Caki2 (cell line): Measurements from ENCODE around the gene ZBTB20. TPM values are rescaled to one million over a fixed set of nuclear protein-coding genes. Genes with fewer than 3 reads are reported as not detected.
A peak's percentile ranks its signal among the peaks of the same experiment; 100 is the strongest.

Experiments used
- DNase-seq: peaks from one replicate; pipeline ENCODE4 v3.0.0-alpha.2; 2015; ENCODE audit warnings: low read depth
- in situ Hi-C: cut with HindIII; loops from 2 replicates; pipeline ENCODE4 v1.10.0; 2016; ENCODE audit warnings: low sequenced_read_pairs, low pct_unique_long_range_greater_than_20kb, mixed read lengths
- total RNA-seq: library from RNA; depleted of rRNA; stranded (reverse); fragments of >200 nt; shearing (Covaris generic); gene quantifications from 2 replicates; pipeline ENCODE4 v1.2.3, GENCODE V29; 2014; ENCODE audit warnings: low replicate concordance

Gene ZBTB20
- total RNA-seq, 1 experiment from 2014 or later, result 10.0 TPM

DNA sequence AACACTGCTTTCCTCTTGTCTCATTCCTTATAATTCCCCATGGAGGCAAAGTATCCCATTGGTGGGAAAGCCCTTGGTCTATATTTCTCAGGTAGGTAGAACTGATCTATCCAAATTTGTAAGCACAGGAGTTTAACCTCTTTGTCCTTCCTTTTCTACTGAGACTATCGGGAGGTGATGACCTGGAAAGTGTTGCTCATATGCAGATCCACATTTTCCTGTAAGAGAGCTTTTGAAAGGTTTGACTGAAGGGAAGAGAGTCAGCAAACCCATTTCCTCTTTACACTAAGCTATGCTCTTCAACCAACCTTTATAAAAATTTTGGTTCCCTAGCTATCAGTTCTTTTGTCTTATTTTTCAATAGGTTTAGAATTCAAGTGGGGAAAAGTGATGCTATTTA is 652.6 kb downstream of the ZBTB20 start:
- in situ Hi-C loops, result no loop called here

DNA sequence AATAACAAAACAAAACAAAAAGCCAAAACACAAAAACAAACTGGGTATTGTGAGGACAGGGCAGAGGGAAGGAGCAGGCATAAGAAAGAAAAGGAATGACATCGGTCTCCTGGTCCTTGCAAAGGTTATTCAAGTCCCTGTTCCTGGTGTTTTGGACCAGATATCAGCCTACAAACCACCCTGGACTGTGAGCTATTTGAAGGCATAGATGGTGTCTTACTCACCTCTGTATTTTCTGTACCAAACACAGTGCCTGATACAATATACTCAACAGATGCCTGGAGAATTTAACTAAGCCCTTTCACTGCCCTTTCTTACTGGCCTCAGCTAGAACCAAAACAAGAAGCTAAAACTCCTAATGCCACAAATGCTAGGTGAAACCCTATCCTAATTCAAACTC is 656.3 kb downstream of the ZBTB20 start:
- in situ Hi-C loops, result no loop called here

More for the DNA sequence above, 652.6 kb downstream of the ZBTB20 start:
- no peak for DNase-seq

DNA sequence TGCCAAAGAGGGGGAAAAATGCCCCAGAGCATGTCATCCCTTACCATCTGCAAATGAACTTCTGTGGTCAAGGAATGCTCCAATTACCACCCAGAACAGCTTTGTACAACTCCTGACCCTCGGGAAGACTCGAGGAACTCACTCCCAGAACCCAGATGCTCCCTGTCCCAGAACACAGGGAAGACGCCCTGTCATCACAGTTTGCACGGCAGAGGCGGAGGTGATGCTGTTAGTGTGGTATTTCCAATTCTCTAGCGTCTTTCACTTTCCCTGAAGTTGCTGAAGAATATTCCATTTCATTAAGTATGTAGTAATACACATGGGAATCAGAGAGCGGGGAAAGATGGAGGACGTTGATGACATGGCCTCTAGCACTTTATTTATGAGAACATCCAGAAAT is 659.6 kb downstream of the ZBTB20 start:
- DNase-seq, result no peak
- in situ Hi-C loops, result no loop called here

More for the DNA sequence above, 656.3 kb downstream of the ZBTB20 start:
- no peak for DNase-seq

DNA sequence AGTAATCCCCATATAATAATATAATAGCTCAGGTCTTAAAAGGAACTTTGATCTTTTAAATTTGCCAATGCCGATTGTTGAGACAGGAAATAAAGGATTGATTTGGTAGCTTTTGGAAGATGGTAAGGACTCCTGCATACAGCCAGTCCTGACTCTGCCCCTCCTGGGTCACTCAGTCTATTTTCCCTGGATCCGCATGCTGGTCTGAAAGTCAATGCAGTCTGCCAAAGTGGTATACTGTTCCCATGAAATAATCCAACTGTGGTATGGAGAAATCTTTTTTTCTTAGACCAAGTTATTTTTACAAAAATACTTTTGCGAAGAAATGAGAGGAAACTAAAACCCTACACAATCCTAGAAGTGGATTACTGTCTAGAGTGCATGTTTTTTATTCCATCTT is 662.2 kb downstream of the ZBTB20 start:
- no peak for DNase-seq
- in situ Hi-C loops, result no loop called here

DNA sequence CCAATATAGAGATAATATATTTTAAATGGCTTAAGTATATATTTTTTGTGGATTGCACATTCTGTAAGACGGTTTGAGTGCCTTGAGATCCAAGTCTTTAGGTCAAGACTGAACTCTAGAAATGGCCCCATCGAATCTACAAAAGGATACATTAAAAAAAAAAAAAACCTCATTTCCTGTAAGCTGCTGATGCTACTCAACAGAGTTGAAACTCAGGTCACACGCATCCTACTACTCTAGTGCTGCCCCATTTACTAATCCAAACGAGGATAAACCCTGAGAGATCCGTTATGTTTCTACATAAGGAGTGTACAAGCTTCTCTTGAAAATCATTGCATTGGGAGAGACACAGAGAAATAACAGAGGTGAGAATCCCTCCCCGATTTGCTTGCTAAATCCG is 666.0 kb downstream of the ZBTB20 start:
- in situ Hi-C loops, result no loop called here
- DNase-seq, result no peak

DNA sequence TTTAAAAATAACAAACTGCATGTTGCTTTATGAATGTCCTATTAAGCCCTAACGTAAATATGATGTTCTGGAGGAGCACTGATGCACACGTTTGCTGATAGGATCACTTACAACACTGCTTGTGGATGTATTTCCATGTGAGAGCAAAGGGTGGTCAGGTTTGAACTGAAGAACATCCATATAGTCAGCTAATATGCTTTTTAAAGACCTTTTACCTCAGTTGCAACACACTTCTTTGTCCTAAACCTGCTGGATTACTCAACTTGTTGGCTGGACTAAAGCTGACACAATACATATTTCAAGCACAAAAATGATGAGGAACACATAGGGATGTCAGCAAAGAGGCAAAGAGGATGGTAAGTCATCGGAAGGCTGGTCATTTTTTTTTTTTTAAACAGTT is 666.6 kb downstream of the ZBTB20 start:
- in situ Hi-C loops, result no loop called here
- no peak for DNase-seq

DNA sequence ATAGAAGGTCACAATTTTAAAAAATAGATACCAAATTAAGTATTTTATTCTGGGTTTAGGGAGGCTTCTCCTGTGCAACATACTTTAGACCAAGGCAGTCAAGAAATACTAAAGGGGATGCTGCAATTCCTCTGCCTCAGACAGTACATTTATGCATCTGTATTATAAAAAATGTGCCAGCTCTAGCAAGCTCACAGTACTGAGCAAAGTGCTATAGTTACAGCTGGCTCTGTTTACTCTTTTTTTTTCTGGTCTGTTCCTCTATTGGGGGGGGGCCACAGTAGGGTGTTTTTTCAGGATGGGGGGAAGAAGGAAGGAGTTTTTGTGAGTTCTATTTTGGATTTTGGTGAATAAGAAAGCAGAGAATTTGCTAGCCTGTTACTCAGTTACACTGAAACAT is 668.3 kb downstream of the ZBTB20 start:
- DNase-seq, result no peak
- in situ Hi-C loops, result no loop called here

DNA sequence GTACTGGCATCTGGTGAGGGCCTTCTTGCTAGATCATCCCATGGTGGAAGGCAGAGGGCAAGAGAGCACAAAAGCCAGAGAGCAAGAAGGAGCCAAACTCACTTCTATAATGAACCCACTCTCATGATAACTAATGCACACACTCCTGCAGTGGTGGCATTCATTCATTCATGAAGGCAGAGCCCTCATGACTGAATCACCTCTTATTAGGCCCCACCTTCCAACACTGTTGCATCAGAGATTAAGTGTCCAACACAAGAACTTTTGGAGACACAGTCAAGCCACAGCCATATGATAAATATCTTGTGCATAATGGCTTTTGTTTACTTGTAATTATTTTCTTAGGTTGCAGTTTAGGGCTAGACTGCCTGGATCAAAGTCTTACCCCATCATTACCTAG is 670.6 kb downstream of the ZBTB20 start:
- no peak for DNase-seq
- in situ Hi-C loops, result no loop called here

DNA sequence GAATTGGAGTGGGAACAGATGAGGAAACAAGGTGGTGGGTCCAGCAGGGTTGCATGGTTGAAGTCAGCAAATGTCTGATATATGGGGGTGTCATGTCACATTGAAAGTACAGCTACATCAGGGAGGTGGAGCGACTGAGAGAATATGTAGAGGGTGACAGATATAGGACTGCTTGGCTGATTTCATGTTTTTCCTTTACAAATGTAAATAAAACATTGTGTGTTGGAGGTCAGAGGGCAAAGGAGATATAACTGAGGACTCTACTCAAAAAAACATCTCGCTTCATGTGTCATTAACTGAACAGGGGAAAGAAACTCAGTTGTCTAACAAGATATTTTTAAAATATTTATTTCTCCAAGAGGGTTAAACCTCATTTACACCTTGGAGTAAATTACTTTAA is 675.6 kb downstream of the ZBTB20 start:
- in situ Hi-C loops, result no loop called here

DNA sequence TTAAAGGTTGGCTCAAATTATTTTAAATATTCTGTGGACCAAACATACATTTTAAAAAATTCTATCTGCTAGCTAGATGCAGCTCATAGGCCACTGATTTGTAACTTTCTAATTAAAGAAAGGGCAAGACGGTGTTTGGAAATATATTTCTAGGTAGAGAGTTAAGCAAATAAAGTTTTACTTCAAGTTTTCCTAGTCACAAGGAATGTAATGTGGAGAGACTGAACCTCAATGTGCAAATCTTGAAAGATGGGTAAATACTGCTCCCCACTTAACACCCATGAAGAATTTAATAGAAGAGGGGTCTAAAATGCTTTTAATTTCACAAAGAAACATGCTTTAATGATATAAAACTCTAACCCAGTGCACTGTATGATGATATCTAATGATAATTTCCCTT is 678.0 kb downstream of the ZBTB20 start:
- no peak for DNase-seq
- in situ Hi-C loops, result no loop called here

More for the DNA sequence above, 675.6 kb downstream of the ZBTB20 start:
- DNase-seq, result no peak

DNA sequence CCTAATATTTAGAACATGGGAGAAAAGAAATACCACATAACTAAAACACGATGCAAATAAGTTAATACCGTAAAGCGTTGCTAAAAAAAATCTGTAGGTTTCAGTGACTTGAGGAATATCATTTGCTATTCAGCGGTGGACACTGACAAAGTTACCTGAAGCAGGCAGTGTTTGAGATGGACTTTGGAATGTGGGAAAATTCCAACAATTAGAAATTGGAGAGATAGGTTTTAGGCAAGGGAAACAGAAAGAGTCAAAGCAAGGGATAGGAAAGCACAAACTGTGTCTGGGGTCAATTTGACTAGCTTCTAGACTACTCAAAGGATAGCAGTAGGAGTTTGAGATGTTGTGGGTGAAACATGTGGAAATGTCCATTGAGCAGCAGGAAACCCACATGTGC is 680.3 kb downstream of the ZBTB20 start:
- DNase-seq, result no peak
- in situ Hi-C loops, result no loop called here

DNA sequence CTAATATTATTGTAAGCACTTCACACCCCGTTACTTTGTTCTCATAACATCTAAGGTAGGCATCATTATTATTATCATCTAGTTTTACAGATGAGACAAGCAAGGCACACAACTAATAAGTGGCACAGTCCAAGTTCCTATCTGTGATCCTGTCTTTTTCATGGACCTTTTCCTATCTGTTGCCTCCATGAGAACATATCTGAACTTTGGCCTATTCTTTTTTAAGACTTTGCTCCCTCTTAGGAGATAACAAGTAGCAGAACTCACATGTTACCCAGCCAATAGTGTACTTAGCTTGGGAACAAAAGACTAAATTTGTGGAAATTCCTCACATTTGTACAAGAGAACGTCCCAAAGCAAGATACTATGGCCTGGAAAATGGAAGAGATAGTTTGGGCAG is 680.8 kb downstream of the ZBTB20 start:
- in situ Hi-C loops, result no loop called here
- no peak for DNase-seq

DNA sequence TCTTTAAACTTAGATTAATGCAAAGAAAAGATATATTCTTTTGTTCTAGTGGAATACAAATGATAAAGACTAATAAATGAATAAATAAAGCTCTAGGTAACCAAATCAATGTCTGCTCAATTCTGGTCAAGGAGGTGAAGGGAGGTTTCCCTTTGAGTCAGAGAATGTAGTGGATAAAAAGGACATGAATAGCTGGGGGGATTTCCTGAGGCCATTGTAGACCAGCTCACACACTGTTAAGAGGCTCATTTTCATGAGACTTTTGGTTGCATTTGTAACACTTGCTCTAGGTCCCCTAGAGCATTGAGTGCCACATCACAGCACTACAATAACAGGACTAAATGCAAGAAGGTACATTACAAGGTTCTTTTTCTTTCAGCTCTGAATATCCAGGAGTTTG is 682.5 kb downstream of the ZBTB20 start:
- in situ Hi-C loops, result no loop called here
- no peak for DNase-seq

DNA sequence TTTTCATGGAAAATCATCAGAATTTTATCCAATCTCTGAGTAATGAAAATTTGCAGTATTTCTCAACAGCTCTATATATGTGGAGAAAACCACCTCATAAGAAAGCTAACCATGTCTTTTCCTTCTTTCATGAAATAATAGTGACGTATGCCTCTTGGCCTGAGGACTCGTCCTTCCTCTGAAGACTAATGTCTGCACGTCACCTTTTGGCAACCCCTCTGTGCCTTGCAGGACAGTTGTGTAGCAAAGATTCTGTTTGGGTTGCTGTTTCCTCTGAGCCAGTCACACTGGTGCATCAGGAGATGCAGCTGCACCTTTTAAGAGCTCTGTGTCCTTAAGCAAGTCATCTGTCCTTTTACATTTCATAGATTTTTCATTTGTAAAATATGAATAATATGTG is 684.3 kb downstream of the ZBTB20 start:
- no peak for DNase-seq
- in situ Hi-C loops, result no loop called here

DNA sequence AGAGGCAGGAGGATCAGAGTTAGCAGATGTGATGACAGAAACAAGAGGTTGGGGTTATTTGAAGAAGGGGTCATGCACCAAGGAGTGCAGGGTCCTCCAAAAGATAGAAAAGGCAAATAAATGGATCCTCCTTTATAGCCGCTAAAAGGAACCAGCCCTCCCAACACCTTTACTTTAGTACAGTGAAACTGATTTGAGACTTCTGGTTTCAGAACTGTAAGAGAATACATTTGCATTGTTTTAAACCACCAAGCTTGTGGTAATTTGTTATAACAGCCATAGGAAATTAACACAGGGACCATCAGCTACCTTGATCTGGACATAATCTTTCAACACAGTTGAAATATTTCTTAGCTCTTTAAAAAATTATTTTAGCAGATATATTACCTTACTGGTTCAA is 686.6 kb downstream of the ZBTB20 start:
- no peak for DNase-seq
- in situ Hi-C loops, result no loop called here

DNA sequence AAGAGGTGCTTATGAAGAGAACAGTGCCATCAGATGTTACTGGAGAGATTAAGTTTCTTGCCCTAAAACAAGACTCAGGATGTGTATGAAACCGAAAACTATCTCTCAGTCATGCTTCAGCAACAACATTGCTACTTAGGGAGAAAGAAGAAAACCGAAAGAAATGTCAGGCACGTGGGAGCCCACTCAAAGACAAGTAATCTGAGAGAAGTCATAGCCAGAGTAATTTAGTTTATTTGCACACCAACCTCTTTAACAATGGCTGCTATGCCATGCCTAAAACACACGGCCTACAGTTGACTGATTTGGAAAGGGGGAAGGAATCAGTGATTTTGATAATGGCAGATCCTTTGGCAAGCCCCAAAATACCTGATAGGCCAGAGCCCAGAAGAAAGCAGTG is 690.3 kb downstream of the ZBTB20 start:
- no peak for DNase-seq
- in situ Hi-C loops, result no loop called here

DNA sequence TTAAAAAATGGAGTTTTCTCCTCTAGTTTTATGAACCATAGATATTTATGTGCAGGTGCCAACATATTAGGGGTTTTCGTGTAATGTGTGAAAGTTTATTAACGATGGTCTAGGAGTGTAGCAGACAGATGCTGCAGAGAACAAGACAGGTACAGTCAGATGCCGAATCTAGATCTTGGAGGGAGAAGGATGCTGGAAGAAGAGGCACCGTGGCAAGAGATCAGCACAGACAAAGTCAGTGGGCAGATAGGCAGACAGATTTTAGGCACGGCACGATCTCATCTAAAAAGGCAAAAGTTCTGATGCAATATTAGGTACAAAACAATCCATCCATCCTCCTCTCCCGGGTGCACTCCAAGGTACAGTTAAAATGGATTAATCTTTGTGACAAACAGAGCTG is 691.7 kb downstream of the ZBTB20 start:
- no peak for DNase-seq

DNA sequence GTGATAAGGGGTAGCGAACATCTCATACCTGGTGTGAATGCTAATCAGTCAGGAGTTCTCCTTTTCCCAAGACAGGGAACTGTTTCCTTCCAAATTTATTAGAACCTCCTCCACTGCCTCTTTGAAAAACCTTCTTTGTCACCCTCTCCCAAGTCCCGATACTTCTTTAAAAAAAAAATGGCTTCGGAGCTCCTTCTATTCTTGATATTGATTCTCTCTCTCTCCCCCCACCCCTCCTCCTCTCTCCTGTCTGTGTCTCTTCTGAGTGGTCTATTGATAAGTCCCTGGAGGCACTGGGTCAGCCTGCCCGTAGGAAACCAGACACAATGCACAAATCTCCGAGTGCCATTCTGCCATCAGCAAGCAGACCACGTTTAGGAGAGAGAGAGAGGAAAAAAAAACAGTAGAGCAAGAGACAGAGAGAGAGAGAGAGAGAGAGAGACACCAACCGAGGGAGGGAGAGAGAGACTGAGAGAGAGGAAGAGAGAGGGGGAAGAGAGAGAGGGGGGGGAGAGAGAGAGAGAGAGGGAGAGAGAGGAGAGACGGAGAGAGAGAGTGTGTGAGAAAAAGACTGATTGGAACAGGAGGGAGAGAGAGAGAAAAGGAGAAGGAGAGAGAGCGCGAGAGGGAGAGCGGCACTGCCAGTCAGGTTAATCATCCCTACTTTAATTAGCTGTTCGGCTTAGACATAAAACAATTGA is 692.4 kb downstream of the ZBTB20 start:
- peak; percentile 0 for DNase-seq
- in situ Hi-C loops, result no loop called here

More for the DNA sequence above, 691.7 kb downstream of the ZBTB20 start:
- in situ Hi-C loops, result no loop called here

DNA sequence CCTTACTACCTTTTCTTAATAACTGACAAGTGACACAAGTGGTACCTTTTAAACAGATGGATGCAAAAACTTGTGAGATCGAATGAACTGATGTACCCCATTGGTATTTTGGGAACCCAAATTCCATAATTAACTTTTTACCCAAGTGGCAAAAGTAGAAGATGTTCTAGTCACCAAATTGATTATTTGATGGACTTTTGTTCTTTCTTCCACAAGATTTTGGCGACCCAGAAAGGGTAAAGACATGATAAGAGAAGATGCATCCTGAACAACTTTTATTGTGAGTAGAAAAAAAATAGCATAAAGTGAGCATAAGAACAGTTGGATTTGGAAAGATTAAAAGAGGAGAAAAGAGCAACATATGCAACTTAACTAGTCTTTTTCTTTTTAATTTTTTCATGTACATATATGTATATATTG is 693.7 kb downstream of the ZBTB20 start:
- no peak for DNase-seq
- in situ Hi-C loops, result no loop called here

DNA sequence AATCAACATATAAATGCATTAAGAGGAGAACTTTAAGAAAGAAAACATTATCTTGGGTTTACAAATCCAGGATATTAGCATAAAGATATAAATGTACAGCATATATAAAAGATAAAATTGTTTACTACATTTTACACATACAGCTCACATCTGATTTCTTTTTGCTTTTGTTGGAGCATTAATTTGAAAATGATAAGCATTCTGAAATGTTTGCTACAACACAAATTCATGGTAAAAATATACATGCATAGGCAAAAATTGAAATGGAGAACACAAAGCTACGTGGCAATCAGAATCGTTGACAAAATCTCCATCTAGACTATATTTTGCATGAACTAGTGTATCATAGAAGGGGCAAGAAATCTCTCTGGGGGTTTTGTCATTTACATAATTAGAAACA is 694.2 kb downstream of the ZBTB20 start:
- DNase-seq, result no peak
- in situ Hi-C loops, result no loop called here
